SK-N-SH (cell line): ENCODE results near the gene RAB39B.

Experiments used
- MXI1 ChIP-seq: IDR thresholded peaks from 2 replicates; pipeline ENCODE4 v1.6.1; 2012; ENCODE audit warnings: mild to moderate bottlenecking, low read depth, low read length, improper control_type of control experiment
- NFIC ChIP-seq: IDR thresholded peaks from 2 replicates; pipeline ENCODE4 v1.4.0; 2012; ENCODE audit warnings: borderline replicate concordance
- NRF1 ChIP-seq: IDR thresholded peaks from 2 replicates; pipeline ENCODE4 v1.6.1; 2012; ENCODE audit warnings: low read depth, mild to moderate bottlenecking, low read length
- TCF12 ChIP-seq: IDR thresholded peaks from 2 replicates; pipeline ENCODE4 v1.4.0; 2012
- YY1 ChIP-seq: IDR thresholded peaks from 2 replicates; pipeline ENCODE4 v1.4.0; 2012; ENCODE audit warnings: low read depth, mild to moderate bottlenecking
- ZBTB33 ChIP-seq: IDR thresholded peaks from 2 replicates; pipeline ENCODE4 v1.4.0; 2012; ENCODE audit warnings: low read depth, borderline replicate concordance
- TF ChIP-seq, protein P1 (sequence below): fragments of 150-350 bp; IDR thresholded peaks from 2 replicates; pipeline ENCODE4 v1.6.1; 2017; ENCODE audit warnings: antibody characterized with exemption, low read length, low read depth, borderline replicate concordance

GRCh38 chrX:155235891-155236290, 28.4 kb downstream of the RAB39B start:
- no peak for TF ChIP-seq MXI1
- no peak for TF ChIP-seq YY1
- TF ChIP-seq NRF1, result no peak
- TF ChIP-seq, protein P1, sequence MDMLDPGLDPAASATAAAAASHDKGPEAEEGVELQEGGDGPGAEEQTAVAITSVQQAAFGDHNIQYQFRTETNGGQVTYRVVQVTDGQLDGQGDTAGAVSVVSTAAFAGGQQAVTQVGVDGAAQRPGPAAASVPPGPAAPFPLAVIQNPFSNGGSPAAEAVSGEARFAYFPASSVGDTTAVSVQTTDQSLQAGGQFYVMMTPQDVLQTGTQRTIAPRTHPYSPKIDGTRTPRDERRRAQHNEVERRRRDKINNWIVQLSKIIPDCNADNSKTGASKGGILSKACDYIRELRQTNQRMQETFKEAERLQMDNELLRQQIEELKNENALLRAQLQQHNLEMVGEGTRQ, result no peak
- TF ChIP-seq TCF12, result no peak
- TF ChIP-seq NFIC, result no peak
- no peak for TF ChIP-seq ZBTB33
